Brain microvascular endothelial cell (primary cell): ENCODE results near the gene SLC4A2.

Experiments
- DNase-seq: peaks from one replicate; pipeline ENCODE4 v3.0.0-alpha.2; 2020
- H3K27ac ChIP-seq: fragments of 250-450 bp; sonication (Bioruptor Pico); 2 replicates; pipeline ENCODE4 v1.5.1; 2020; ENCODE audit warnings: mild to moderate bottlenecking, moderate library complexity
- H3K27me3 ChIP-seq: fragments of 250-450 bp; sonication (Bioruptor Pico); replicated peaks from 2 replicates; pipeline ENCODE4 v1.5.1; 2020; ENCODE audit warnings: mild to moderate bottlenecking
- H3K36me3 ChIP-seq: fragments of 250-450 bp; sonication (Bioruptor Pico); replicated peaks from 2 replicates; pipeline ENCODE4 v1.5.1; 2020; ENCODE audit warnings: mild to moderate bottlenecking
- H3K4me3 ChIP-seq: 2 replicates; pipeline ENCODE4 v1.5.1; 2011; ENCODE audit warnings: low read depth, mild to moderate bottlenecking, control low read depth, low read length, moderate library complexity
- CTCF ChIP-seq: IDR thresholded peaks from 2 replicates; pipeline ENCODE4 v1.5.1; 2011; ENCODE audit warnings: low read depth, mild to moderate bottlenecking, moderate library complexity, low read length, control low read depth, inconsistent platforms; ENCODE audit errors: missing control alignments
- in situ Hi-C: cut with HindIII; loops from 2 replicates; pipeline ENCODE4 v1.10.0; 2017; ENCODE audit warnings: low sequenced_read_pairs, low pct_ligation_motif_present

Gene SLC4A2

GRCh38 chr7:151123822-151124464 is 64.6 kb downstream of the SLC4A2 start:
- in situ Hi-C loops = no loop called here
- peaks cover 43% of the 10 kb centered on the region for H3K36me3 ChIP-seq

GRCh38 chr7:151124481-151124880 is 65.1 kb downstream of the SLC4A2 start:
- no peak for DNase-seq
- Histone ChIP-seq H3K4me3 (no peak overlapping the region), H3K27me3 (no peaks in the 10 kb centered on the region), H3K27ac (no peak overlapping the region), H3K36me3 (peaks cover 41% of the 10 kb centered on the region)
- in situ Hi-C loops = no loop called here
- TF ChIP-seq CTCF = no peak

More at GRCh38 chr7:151123822-151124464, 64.6 kb downstream of the SLC4A2 start:
- TF ChIP-seq CTCF = peak; percentile 100
- peak; percentile 59 for DNase-seq
- Histone ChIP-seq H3K27me3 (no peaks in the 10 kb centered on the region), H3K4me3 (no peak overlapping the region), H3K27ac (no peak overlapping the region)

- no peak overlapping the region for H3K4me3 ChIP-seq
- peaks cover 40% of the 10 kb centered on the region for H3K36me3 ChIP-seq
- in situ Hi-C loops = no loop called here
- no peaks in the 10 kb centered on the region for H3K27me3 ChIP-seq
- no peak overlapping the region for H3K27ac ChIP-seq
- DNase-seq = no peak
- TF ChIP-seq CTCF = no peak
Observed at GRCh38 chr7:151124899-151125399, 65.6 kb downstream of the SLC4A2 start.

GRCh38 chr7:151125470-151125845 is 66.1 kb downstream of the SLC4A2 start:
- peaks cover 37% of the 10 kb centered on the region for H3K36me3 ChIP-seq
- H3K27me3 ChIP-seq = no peaks in the 10 kb centered on the region
- no peak overlapping the region for H3K27ac ChIP-seq
- peak overlapping the region; percentile 46 for H3K4me3 ChIP-seq
- in situ Hi-C loops = no loop called here
- TF ChIP-seq CTCF = peak; percentile 39
- no peak for DNase-seq

- in situ Hi-C loops = no loop called here
- H3K27me3 ChIP-seq = no peaks in the 10 kb centered on the region
- H3K27ac ChIP-seq = no peak overlapping the region
- no peak for TF ChIP-seq CTCF
- H3K36me3 ChIP-seq = peaks cover 35% of the 10 kb centered on the region
- peak overlapping the region; percentile 46 for H3K4me3 ChIP-seq
- DNase-seq = no peak
Observed at GRCh38 chr7:151125846-151126481, 66.6 kb downstream of the SLC4A2 start.
